ENCODE results near the gene PRRT3.
A peak's percentile ranks its signal among the peaks of the same experiment; 100 is the strongest.

- TF ChIP-seq, protein P1, sequence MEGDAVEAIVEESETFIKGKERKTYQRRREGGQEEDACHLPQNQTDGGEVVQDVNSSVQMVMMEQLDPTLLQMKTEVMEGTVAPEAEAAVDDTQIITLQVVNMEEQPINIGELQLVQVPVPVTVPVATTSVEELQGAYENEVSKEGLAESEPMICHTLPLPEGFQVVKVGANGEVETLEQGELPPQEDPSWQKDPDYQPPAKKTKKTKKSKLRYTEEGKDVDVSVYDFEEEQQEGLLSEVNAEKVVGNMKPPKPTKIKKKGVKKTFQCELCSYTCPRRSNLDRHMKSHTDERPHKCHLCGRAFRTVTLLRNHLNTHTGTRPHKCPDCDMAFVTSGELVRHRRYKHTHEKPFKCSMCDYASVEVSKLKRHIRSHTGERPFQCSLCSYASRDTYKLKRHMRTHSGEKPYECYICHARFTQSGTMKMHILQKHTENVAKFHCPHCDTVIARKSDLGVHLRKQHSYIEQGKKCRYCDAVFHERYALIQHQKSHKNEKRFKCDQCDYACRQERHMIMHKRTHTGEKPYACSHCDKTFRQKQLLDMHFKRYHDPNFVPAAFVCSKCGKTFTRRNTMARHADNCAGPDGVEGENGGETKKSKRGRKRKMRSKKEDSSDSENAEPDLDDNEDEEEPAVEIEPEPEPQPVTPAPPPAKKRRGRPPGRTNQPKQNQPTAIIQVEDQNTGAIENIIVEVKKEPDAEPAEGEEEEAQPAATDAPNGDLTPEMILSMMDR (IDR thresholded peaks at IDR 0.05; ENCODE audit: insufficient read depth, low read length, poor library complexity, severe bottlenecking): peak; percentile 21
- no peak for TF ChIP-seq EZH2phosphoT487 (conservative IDR thresholded peaks at IDR 0.05; ENCODE audit: low read length)
These were observed 21.3 kb downstream of the PRRT3 start for GRCh38 chr3:9930804-9931418.
